Activated CD4-positive, alpha-beta memory T cell treated with anti-CD3 and anti-CD28 coated beads, Interleukin-2, amount 10 ng/mL, durations not matched to agents 7 days and 5 days (primary cell): ENCODE measurements around the gene LCE6A. TPM values are rescaled to one million over a fixed set of nuclear protein-coding genes. Genes with fewer than 3 reads are reported as not detected.

Experiments used
- CTCF ChIA-PET: fragments of 350-600 bp; sonication (Branson Sonifier 250); formaldehyde crosslinking; loops from one replicate; lab custom pipeline; 2021; ENCODE audit warnings: antibody characterized with exemption, inconsistent platforms; lab: Charles Lee
- POLR2A ChIA-PET: fragments of 350-600 bp; sonication (Branson Sonifier 250); formaldehyde crosslinking; loops from one replicate; lab custom pipeline; 2021; ENCODE audit warnings: antibody characterized with exemption; lab: Charles Lee
- DNase-seq: peaks from one replicate; pipeline ENCODE4 v3.0.0-alpha.2; 2020
- H3K27ac Mint-ChIP-seq: one replicate; pipeline ENCODE4 v1.8.0; 2021; ENCODE audit warnings: mild to moderate bottlenecking, mixed read lengths
- H3K27me3 Mint-ChIP-seq: one replicate; pipeline ENCODE4 v1.8.0; 2021; ENCODE audit warnings: mixed read lengths
- H3K36me3 Mint-ChIP-seq: one replicate; pipeline ENCODE4 v1.8.0; 2021; ENCODE audit warnings: low read depth, mixed read lengths
- H3K4me1 Mint-ChIP-seq: one replicate; pipeline ENCODE4 v1.8.0; 2021; ENCODE audit warnings: mixed read lengths
- H3K4me3 Mint-ChIP-seq: one replicate; pipeline ENCODE4 v1.8.0; 2021; ENCODE audit warnings: mild to moderate bottlenecking, mixed read lengths
- H3K9me3 Mint-ChIP-seq: one replicate; pipeline ENCODE4 v1.8.0; 2021; ENCODE audit warnings: mixed read lengths
- total RNA-seq, 2 experiments: library from RNA; stranded (reverse); gene quantifications; one replicate each; pipeline ENCODE4 v1.2.3, GENCODE V29; 2021

The LCE6A gene
- total RNA-seq: not detected

- Mint-ChIP-seq H3K4me1 (no peaks in the 10 kb centered on the region), H3K27me3 (no peaks in the 10 kb centered on the region), H3K27ac (no peak within 1 kb of the TSS), H3K36me3 (no peaks in the 10 kb centered on the region), H3K4me3 (no peak within 1 kb of the TSS), H3K9me3 (no peaks in the 10 kb centered on the region)
- ChIA-PET CTCF (interaction anchor here (0.5 kb wide), 1 partner anchor 189 kb away, joined by 3 read pairs; no protein-coding TSS in a partner anchor), POLR2A (no interaction called here)
- no peak for DNase-seq
Observed at GRCh38 chr1:152842556-152842955, at the start of gene LCE6A. Gene LCE6A (plus strand): TSS chr1:152842856. CDS start chr1:152843521, 665 bp downstream.

GRCh38 chr1:152795686-152796085 lies 47.0 kb upstream of the LCE6A start:
- ChIA-PET POLR2A (no interaction called here), CTCF (no interaction called here)
- Mint-ChIP-seq H3K27me3 (peaks cover 2% of the 10 kb centered on the region), H3K27ac (no peak overlapping the region), H3K36me3 (no peaks in the 10 kb centered on the region), H3K9me3 (no peaks in the 10 kb centered on the region), H3K4me1 (no peaks in the 10 kb centered on the region), H3K4me3 (no peak overlapping the region)
- DNase-seq: no peak

GRCh38 chr1:152796421-152796820 lies 46.2 kb upstream of the LCE6A start, which contains the start of gene LCE1D:
Gene LCE1D (plus strand): TSS chr1:152796721. CDS start chr1:152797795, 1,074 bp downstream.
- H3K27me3 Mint-ChIP-seq: peaks cover 4% of the 10 kb centered on the region
- no peak within 1 kb of the TSS for H3K27ac Mint-ChIP-seq
- no peaks in the 10 kb centered on the region for H3K36me3 Mint-ChIP-seq
- CTCF ChIA-PET: no interaction called here
- POLR2A ChIA-PET: no interaction called here
- H3K9me3 Mint-ChIP-seq: no peaks in the 10 kb centered on the region
- DNase-seq: no peak
- H3K4me3 Mint-ChIP-seq: no peak within 1 kb of the TSS
- H3K4me1 Mint-ChIP-seq: no peaks in the 10 kb centered on the region

- ChIA-PET POLR2A (no interaction called here), CTCF (no interaction called here)
- Mint-ChIP-seq H3K4me1 (no peaks in the 10 kb centered on the region), H3K27me3 (peaks cover 8% of the 10 kb centered on the region), H3K27ac (no peak overlapping the region), H3K36me3 (no peaks in the 10 kb centered on the region), H3K9me3 (no peaks in the 10 kb centered on the region), H3K4me3 (no peak overlapping the region)
- no peak for DNase-seq
Observed at GRCh38 chr1:152801333-152801732, 41.3 kb upstream of the LCE6A start.

- Mint-ChIP-seq H3K9me3 (no peaks in the 10 kb centered on the region), H3K4me1 (no peaks in the 10 kb centered on the region), H3K36me3 (no peaks in the 10 kb centered on the region), H3K4me3 (no peak within 1 kb of the TSS), H3K27ac (no peak within 1 kb of the TSS), H3K27me3 (peaks cover 4% of the 10 kb centered on the region)
- ChIA-PET POLR2A (no interaction called here), CTCF (interaction anchor here (0.6 kb wide), 1 partner anchor 14 kb away, joined by 3 read pairs; no protein-coding TSS in a partner anchor)
- no peak for DNase-seq
Observed at GRCh38 chr1:152806576-152806975, 36.1 kb upstream of the LCE6A start, which contains the start of gene LCE1C. Gene LCE1C (minus strand): TSS chr1:152806651. CDS start chr1:152805478, 1,173 bp downstream.

GRCh38 chr1:152811050-152811449 lies 31.6 kb upstream of the LCE6A start:
- no peak overlapping the region for H3K27ac Mint-ChIP-seq
- ChIA-PET CTCF (no interaction called here), POLR2A (no interaction called here)
- no peak overlapping the region for H3K4me3 Mint-ChIP-seq
- no peaks in the 10 kb centered on the region for H3K4me1 Mint-ChIP-seq
- no peaks in the 10 kb centered on the region for H3K36me3 Mint-ChIP-seq
- H3K27me3 Mint-ChIP-seq: peaks cover 5% of the 10 kb centered on the region
- no peaks in the 10 kb centered on the region for H3K9me3 Mint-ChIP-seq
- DNase-seq: no peak

GRCh38 chr1:152811671-152812070 lies 31.0 kb upstream of the LCE6A start, which contains the start of gene LCE1B:
Gene LCE1B (plus strand): TSS chr1:152811971. CDS start chr1:152812447, 476 bp downstream.
- POLR2A ChIA-PET: no interaction called here

GRCh38 chr1:152817309-152817708 lies 25.3 kb upstream of the LCE6A start:
- H3K27ac Mint-ChIP-seq: no peak overlapping the region
- no peaks in the 10 kb centered on the region for H3K9me3 Mint-ChIP-seq
- DNase-seq: no peak
- H3K4me1 Mint-ChIP-seq: no peaks in the 10 kb centered on the region
- CTCF ChIA-PET: no interaction called here
- POLR2A ChIA-PET: no interaction called here
- no peak overlapping the region for H3K4me3 Mint-ChIP-seq
- H3K36me3 Mint-ChIP-seq: no peaks in the 10 kb centered on the region
- H3K27me3 Mint-ChIP-seq: peaks cover 4% of the 10 kb centered on the region

More at GRCh38 chr1:152811671-152812070, 31.0 kb upstream of the LCE6A start, which contains the start of gene LCE1B:
- Mint-ChIP-seq H3K4me1 (no peaks in the 10 kb centered on the region), H3K27me3 (peaks cover 5% of the 10 kb centered on the region), H3K4me3 (no peak within 1 kb of the TSS), H3K27ac (no peak within 1 kb of the TSS), H3K9me3 (no peaks in the 10 kb centered on the region), H3K36me3 (no peaks in the 10 kb centered on the region)
- no peak for DNase-seq
- CTCF ChIA-PET: no interaction called here

GRCh38 chr1:152823294-152823693 lies 19.4 kb upstream of the LCE6A start:
- no peak for DNase-seq
- Mint-ChIP-seq H3K4me1 (no peaks in the 10 kb centered on the region), H3K36me3 (no peaks in the 10 kb centered on the region), H3K27ac (no peak overlapping the region), H3K4me3 (no peak overlapping the region), H3K27me3 (peaks cover 18% of the 10 kb centered on the region), H3K9me3 (no peaks in the 10 kb centered on the region)
- ChIA-PET CTCF (no interaction called here), POLR2A (no interaction called here)

- no peak for DNase-seq
- Mint-ChIP-seq H3K9me3 (no peaks in the 10 kb centered on the region), H3K27ac (no peak overlapping the region), H3K4me1 (no peaks in the 10 kb centered on the region), H3K27me3 (peaks cover 17% of the 10 kb centered on the region), H3K36me3 (no peaks in the 10 kb centered on the region), H3K4me3 (no peak overlapping the region)
- CTCF ChIA-PET: no interaction called here
- POLR2A ChIA-PET: no interaction called here
Observed at GRCh38 chr1:152824964-152825363, 17.7 kb upstream of the LCE6A start.

- peaks cover 20% of the 10 kb centered on the region for H3K27me3 Mint-ChIP-seq
- no peak within 1 kb of the TSS for H3K27ac Mint-ChIP-seq
- DNase-seq: no peak
- POLR2A ChIA-PET: no interaction called here
- no peaks in the 10 kb centered on the region for H3K9me3 Mint-ChIP-seq
- CTCF ChIA-PET: no interaction called here
- H3K4me1 Mint-ChIP-seq: no peaks in the 10 kb centered on the region
- no peak within 1 kb of the TSS for H3K4me3 Mint-ChIP-seq
- H3K36me3 Mint-ChIP-seq: no peaks in the 10 kb centered on the region
Observed at GRCh38 chr1:152827173-152827572, 15.5 kb upstream of the LCE6A start, which contains the start of gene LCE1A. Gene LCE1A (plus strand): TSS chr1:152827473. CDS start chr1:152827473, 0 bp downstream.

- Mint-ChIP-seq H3K27ac (no peak overlapping the region), H3K9me3 (no peaks in the 10 kb centered on the region), H3K36me3 (no peaks in the 10 kb centered on the region), H3K4me3 (no peak overlapping the region), H3K27me3 (no peaks in the 10 kb centered on the region), H3K4me1 (no peaks in the 10 kb centered on the region)
- DNase-seq: no peak
- POLR2A ChIA-PET: no interaction called here
- CTCF ChIA-PET: no interaction called here
Observed at GRCh38 chr1:152836870-152837269, 5.8 kb upstream of the LCE6A start.

GRCh38 chr1:152855661-152856060 lies 13.0 kb downstream of the LCE6A start:
- H3K27me3 Mint-ChIP-seq: peaks cover 4% of the 10 kb centered on the region
- no peaks in the 10 kb centered on the region for H3K4me1 Mint-ChIP-seq
- H3K27ac Mint-ChIP-seq: no peak overlapping the region
- CTCF ChIA-PET: interaction anchor here (1.0 to 1.2 kb wide), 2 partner anchors 9 to 15 kb away, joined by 4 to 5 read pairs; no protein-coding TSS in a partner anchor
- no peak overlapping the region for H3K4me3 Mint-ChIP-seq
- H3K36me3 Mint-ChIP-seq: no peaks in the 10 kb centered on the region
- POLR2A ChIA-PET: no interaction called here
- no peak for DNase-seq
- no peaks in the 10 kb centered on the region for H3K9me3 Mint-ChIP-seq

GRCh38 chr1:152858062-152858461 lies 15.4 kb downstream of the LCE6A start:
- CTCF ChIA-PET: interaction anchor here (0.6 kb wide), 1 partner anchor 412 kb away, joined by 3 read pairs; no protein-coding TSS in a partner anchor
- Mint-ChIP-seq H3K4me1 (no peaks in the 10 kb centered on the region), H3K27ac (no peak overlapping the region), H3K9me3 (no peaks in the 10 kb centered on the region), H3K27me3 (peaks cover 5% of the 10 kb centered on the region), H3K4me3 (no peak overlapping the region), H3K36me3 (no peaks in the 10 kb centered on the region)
- POLR2A ChIA-PET: no interaction called here
- DNase-seq: no peak
